ENCODE results near the gene PEX14.
"Not testable (repeated sequence)": the region's sequence is repeated elsewhere in the genome, so short reads cannot be mapped to it uniquely, and the experiment has no call there.

The PEX14 gene

GRCh38 chr1:10474613-10475507 lies at the start of gene PEX14:
Gene PEX14 (plus strand): TSS chr1:10474950. CDS start chr1:10474967, 17 bp downstream.
- DNase-seq = peak; percentile 80

DNA sequence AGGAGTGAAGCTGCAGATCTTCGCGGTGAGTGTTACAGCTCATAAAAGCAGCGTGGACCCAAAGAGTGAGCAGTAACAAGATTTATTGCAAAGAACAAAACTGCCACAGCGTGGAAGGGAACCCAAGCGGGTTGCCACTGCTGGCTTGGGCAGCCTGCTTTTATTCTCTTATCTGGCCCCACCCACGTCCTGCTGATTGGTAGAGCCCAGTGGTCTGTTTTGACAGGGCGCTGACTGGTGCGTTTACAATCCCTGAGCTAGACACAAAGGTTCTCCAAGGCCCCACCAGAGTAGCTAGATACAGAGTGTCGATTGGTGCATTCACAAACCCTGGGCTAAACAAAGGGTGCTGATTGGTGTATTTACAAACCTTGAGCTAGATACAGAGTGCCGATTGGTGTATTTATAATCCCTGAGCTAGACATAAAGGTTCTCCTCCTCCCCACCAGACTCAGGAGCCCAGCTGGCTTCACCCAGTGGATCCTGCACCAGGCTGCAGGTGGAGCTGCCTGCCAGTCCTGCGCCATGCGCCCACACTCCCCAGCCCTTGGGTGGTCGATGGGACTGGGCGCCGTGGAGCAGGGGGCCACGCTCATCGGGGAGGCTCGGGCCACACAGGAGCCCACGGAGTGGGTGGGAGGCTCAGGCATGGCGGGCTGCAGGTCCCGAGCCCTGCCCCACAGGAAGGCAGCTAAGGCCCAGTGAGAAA lies 48.8 kb upstream of the PEX14 start:
- DNase-seq = not testable (repeated sequence)

DNA sequence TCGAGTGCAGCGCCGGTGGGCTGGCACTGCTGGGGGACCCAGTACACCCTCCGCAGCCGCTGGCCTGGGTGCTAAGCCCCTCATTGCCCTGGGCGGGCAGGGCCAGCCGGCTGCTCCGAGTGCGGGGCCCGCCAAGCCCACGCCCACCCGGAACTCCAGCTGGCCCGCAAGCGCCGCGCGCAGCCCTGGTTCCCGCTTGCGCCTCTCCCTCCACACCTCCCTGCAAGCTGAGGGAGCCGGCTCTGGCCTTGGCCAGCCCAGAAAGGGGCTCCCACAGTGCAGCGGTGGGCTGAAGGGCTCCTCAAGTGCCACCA lies 48.3 kb upstream of the PEX14 start:
- DNase-seq = not testable (repeated sequence)

DNA sequence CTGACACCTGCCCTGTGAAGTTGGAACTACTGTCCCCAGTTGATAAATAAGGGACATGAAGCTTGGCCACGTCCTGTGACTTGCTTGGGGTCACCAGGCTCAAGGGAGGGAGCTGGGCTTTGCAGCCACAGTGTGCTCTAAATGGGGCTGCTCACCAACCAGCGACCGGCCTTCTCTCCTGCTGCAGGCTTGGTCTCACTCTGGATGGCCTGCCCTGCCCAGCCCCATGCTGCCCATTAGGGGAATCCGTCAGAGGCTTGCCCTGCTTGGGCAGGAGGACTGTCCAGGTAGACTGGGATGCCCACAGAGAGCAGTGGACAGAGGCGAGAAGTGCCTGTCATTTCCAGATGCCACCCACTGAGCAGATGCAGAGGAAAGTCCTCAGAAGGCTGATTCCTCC lies 45.8 kb upstream of the PEX14 start:
- DNase-seq = no peak

GRCh38 chr1:10429868-10430215 lies 44.9 kb upstream of the PEX14 start:
- DNase-seq = no peak

DNA sequence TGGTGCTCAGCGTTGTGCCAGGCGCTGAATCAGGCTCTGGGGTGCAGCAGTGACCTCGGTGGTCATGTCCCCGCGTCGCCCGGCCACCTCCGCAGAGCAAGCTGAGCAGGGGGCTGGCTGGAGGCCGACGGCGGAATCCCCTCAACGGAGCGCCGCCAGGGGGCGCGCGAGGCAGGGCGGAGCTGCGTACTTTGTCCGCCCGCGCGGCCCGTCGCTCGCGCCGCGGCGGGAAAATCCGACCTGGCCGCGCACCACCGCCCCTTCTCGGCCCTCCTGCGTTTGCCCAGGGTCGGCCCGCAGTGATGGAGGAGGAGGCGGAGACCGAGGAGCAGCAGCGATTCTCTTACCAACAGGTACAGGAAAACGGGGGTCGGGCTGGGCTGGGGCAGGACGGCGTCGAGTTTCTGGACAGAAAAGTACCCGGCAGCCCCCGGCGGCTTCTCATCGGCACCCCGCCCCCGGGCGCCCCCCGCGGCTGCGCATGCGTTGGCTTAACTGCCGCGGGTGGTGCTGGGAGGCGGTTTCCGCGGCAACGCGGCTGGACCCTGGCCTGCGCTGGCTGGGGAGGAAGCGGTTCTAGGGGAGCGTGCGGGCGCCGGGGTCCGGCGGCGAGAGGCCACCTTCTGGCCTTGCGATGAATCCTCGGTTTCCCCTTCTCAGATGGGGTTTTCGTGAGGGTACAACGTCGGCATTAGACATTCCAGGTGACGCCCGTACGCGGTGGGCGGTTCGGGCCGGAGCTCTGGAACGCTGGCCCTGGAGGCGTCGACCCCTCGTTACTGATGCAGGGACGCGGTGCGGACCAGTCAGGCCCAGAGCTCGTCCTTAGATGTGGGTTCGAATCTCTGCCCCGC lies 44.3 kb upstream of the PEX14 start, which contains the start of gene CENPS:
Gene CENPS (plus strand): TSS at position 218 of the 854 bp plus-strand sequence. CDS start 85 bp downstream, at position 303.
- peak; percentile 64 for DNase-seq

DNA sequence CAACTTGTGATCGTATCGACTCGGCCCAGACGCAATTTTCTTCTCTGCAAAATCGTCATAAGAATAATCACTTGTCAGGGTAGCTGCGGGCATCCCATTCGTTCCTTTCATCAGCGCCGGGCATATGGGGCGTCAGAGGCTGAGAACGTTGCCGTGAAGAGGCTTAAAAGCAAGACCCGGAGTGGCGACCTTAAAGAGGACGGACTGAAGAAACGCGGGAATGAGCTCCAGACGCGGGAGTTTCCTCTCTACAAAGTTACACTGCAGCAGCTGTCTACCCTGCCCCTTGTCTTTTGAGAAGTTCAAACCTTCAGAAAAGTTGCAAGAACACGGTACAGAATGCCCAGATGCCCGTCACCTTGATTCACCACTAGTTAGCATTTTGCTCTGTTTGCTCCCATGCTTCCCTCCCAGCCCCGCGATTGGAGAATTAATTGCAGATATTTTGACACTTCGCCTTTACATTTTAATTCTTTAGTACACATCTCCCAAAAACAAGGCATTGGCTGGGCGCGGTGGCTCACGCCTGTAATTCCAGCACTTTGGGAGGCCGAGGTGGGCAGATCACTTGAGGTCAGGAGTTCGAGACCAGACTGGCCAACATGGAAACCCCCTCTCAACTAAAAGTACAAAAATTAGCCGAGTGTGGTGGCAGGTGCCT lies 43.5 kb upstream of the PEX14 start:
- no peak for DNase-seq

- no peak for DNase-seq
Measured at GRCh38 chr1:10432910-10433700, 41.6 kb upstream of the PEX14 start.

DNA sequence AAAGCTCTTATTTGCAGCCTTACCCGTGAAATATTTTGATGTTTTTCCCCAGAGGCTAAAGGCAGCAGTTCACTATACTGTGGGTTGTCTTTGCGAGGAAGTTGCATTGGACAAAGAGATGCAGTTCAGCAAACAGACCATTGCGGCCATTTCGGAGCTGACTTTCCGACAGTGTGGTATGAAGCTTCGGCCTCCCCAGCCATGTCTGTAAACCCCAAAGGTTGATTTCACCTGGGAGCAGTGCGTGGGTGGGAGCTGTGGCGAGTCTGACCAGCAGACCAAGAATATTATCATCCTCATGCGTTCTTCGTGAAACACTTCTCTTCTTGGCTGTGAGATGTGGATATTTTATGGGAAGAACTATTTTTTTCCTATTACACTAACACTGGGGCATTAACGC lies 41.0 kb upstream of the PEX14 start:
- no peak for DNase-seq

DNA sequence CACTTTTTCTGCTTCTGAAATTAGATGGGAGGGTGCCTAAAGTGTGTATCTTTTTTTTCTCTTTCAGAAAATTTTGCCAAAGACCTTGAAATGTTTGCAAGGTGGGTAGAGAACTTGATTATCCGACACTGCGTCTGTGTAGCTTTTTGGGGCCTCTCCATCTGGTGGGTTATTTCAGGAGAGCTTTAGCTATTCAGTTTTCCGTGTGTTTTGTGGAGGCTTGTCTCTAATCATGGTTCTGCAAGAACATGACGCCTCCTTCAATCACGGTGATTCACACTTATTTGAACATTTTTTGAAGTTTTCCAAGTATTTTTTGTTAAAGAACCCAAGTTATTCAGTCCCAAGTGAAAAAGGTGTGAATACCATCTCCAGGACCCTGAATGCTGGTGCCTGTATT lies 40.2 kb upstream of the PEX14 start:
- no peak for DNase-seq

DNA sequence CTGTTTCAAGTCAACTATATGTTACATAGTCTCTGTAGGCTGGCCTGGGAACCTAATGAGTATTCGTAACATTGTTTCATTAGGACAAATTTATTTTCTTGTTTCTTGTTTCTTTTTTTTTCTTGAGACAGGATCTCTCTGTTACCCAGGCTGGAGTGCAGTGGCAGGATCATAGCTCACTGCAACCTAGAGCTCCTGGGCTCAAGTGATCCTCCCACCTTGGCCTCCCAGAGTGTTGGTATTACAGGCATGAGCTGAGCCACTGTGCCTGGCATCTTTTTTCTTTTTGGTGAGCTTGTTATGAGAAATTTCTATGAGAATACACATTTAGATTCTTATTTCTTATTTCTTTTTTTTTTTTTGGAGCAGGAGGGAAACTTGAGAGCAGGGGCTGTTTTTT lies 37.7 kb upstream of the PEX14 start:
- no peak for DNase-seq

DNA sequence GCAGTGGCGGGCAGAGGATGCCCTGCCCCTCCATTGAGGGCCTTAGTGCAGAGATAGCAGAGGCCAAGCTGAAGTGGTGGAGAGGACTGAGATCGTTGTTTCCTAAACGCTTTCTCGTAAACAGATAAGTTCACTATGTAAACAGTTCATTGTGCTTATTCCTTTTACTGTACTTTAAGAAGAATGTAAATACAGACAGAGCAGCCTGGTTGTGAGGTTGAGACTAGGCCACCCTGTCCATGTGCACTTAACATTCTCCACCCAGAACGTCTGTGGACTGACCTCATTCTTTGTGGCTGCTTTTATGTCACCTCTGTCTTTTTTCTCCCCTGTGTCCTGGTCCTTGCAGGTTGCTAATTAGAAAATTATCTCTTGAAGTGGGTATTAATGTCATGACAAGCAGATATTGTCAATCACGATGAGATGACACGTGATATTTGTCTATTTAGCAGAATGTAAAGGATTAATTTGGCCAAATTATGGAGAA lies 36.0 kb upstream of the PEX14 start:
- no peak for DNase-seq

DNA sequence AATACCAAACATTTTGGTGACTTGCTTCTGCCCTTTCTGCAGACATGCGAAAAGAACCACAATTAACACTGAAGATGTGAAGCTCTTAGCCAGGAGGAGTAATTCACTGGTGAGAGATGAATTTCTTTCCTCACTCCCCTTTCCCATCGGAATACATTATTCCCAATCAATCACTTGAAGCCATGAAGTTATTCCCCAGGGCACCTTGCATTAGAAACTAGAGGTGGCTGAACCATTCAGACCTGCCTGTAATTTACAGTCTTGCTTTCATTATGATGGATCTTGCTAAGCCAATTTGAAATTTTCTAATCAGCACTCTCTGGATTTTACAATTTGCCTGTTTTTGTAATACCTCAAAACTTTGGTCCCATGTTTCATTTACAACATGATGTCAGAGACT lies 34.4 kb upstream of the PEX14 start:
- DNase-seq = no peak

DNA sequence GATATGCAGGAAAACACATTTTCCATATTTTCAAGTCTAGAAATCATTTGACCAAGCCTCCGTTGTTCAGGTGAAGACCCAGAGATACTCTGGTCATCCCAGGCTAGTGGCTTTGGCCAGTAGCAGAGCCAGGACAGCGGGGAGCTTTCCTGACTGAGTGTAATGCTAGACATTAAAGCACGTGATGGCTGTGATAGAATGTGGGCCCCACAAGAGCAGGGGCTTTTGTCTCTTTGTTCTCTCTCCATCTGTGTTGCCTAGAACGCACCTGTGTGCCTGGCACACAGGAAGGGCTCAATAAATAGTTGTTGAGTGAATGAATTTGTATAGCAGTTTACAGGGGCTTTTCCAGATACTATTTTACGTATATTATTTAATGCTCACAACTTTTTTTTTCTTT lies 34.0 kb upstream of the PEX14 start:
- DNase-seq = no peak

- no peak for DNase-seq
Measured at GRCh38 chr1:10444248-10444647, 30.5 kb upstream of the PEX14 start.

GRCh38 chr1:10444795-10445397 lies 29.9 kb upstream of the PEX14 start:
- DNase-seq = no peak

DNA sequence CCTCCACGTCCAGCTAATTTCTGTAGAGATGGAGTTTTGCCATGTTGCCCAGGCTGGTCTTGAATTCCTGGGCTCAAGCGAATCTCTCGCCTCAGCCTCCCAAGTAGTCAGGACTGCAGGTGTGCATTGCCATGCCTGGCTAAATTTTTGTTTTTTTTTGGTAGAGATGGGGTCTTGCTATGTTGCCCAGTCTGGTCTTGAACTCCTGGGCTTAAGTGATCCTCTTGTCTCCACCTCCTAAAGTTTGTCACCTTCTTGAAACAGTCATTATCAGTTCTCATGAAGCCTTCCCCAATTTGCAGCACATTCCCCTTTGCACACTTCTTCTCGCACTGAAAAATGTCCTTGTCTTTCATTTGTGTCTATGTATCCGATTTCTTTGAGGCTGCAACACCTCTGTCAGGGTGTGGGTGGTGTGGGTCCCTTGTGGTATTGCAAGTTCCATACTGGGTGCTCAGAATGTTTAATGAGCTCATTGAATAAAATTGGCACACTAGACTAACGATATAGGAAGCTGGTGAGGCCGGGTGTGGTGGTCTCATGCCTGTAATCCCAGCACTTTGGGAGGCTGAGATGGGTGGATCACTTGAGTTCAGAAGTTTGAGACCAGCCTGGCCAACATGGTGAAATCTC lies 27.8 kb upstream of the PEX14 start:
- no peak for DNase-seq

GRCh38 chr1:10449751-10450150 lies 25.0 kb upstream of the PEX14 start, which contains the start of gene CORT:
Gene CORT (plus strand): TSS chr1:10450031. CDS start chr1:10450224, 193 bp downstream.
- no peak for DNase-seq

- DNase-seq = no peak
Measured at GRCh38 chr1:10450156-10450814, 24.5 kb upstream of the PEX14 start.

- DNase-seq = no peak
Measured at GRCh38 chr1:10450836-10451235, 23.9 kb upstream of the PEX14 start.
